Measurements from ENCODE around the gene PPM1A.

The PPM1A gene

GRCh38 chr14:60326274-60326673 is 77.3 kb downstream of the PPM1A start:
- DNase-seq: no peak

DNA sequence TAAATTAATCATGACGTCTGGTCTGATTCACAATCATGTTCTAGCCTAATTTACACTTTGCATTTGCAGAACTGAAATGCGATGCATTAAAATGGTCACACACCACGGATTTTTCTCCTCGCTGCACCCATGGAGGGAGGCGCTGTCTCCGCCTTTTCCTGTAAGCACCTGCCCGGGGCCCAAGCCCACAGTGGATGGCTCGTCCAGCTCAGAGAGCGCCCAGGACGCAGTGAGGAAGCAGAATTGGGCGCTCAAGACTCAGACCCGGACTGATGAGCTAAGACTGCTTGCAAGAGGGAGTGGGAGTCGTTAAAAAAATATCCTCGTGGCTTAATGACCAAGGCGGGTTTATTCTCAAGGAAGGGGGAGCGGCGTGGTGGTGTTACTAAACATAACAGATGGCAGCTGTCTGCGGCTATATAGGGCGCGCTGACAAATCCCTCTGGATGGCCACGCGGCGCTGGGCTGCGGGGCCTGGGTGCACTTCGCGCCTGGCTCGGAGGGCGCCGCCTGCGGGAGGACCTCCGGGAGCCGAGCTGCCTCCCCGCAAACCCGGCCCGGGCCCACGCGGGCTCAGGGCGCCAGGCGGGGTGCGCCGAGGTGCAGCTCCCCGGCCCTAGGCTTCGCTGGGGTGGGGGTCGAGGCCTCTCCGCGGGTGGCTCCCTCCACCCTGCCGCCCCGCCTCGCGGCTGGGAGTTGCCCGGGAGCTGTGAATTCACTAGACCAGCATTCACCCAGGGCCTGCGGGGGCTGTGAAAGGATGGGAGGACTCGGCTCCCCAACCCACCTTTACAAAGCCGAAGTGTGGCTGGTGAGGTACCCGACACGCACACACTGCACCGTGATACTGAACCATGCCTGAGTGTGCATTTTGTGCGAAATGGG is 78.7 kb downstream of the PPM1A start:
- peak; percentile 55 for DNase-seq

GRCh38 chr14:60328583-60328982 is 79.6 kb downstream of the PPM1A start:
- DNase-seq: no peak

DNA sequence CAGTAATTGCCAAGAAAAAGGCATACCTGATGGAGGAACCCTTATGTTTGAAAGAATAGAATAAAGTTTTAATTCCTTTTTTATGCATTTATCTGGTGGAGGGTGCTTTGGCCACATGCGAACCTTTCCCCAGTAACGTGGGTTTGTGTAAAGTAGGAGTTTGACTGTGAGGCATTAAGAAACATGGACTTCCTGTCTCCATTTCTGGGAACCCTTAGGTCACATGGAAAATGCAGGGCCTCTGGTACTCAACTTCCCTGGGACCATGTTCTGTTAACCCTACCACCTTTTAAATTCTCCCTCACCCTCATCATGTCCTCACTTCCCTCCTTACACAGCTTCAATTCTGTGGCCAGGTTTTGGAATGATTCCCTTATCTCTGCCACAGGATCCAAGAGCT is 80.3 kb downstream of the PPM1A start:
- no peak for DNase-seq

DNA sequence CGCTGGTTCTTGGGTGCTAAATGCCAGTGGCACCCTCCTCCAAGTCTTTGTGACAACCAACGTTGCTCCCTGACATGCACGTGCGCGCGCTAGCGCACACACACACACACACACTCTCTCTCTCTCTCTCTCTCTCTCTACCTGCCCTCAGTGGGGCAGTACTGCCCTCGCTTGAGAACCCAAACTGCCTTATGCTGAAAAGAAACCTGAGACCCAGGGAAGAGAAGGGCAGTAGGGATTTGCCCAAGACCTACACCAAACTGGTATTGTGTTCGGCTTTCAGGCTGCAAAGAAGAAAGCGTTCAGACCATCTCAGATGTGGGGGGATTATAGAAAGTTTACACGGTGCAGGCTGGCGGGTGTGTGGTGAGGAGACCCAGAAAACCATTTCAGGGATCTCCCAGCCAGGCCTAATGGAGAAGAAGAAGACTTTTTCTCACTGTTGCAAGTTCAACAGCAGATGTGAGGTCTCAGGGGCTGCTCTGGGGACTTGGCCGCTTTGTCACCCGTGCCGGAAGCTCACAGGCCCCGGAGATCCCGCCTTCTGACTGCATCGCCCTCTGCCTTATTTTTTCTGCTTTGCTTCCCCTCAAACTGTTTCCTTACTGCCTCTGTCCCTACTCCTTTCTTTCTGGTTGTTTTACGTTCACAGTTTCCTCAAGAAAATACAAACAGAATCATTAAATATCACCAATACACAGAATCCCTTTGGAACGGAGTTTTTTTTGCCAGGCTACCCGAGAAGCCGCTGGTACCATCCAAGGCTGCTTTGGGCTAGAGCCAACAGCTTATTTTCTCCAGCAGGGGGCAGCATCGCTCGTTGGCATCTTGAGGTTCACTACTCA is 82.4 kb downstream of the PPM1A start:
- peak; percentile 86 for DNase-seq

DNA sequence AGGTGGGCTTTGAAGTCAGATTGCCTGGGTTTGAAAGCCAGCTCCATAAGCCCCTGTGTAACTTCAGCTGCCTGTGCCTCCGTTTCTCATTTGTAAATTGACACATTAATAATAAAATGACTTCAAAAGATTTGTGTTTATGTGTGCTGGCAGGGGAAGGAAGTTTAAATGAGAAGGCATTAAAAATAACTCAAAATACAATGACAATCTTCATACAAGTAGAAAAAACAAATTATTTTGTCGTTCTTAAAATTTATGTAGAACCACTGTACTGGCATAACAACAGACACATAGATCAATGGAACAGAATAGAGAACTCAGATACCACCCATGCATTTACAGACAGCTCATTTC is 83.0 kb downstream of the PPM1A start:
- peak; percentile 20 for DNase-seq

DNA sequence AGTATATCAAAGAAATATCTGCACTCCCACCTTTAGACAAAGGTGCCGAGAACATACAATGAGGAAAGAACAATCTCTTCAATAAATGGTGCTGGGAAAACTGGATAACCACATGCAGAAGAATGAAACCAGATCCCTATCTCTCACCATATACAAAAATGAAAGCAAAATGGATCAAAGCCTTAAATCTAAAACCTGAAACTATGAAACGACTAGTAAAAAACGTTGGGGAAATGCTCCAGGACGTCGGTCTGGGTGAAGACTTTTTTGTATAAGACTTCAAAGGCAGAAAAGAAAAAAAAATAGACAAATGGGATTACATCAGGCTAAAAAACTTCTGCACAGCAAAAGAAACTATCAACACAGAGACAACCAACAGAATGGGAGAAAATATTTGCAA is 83.8 kb downstream of the PPM1A start:
- peak; percentile 9 for DNase-seq

DNA sequence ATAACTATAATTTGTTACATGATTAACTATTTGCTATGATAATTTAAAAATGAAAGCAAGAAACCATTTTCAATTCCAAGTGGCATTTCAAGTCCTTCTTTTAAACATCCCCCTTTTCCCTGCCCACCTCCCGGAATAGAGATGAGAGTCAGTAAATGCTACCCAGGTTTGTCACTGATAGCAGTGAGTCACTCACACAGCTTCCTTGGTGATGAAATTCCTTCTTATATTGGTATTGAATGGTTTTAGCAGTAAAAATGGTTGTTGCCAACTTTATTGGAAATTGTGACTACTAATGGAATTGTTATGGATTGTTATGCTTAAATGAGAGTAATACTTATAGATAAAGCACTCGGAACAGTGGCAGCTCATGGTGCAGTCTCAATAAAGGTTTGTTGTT is 90.5 kb downstream of the PPM1A start:
- DNase-seq: no peak

DNA sequence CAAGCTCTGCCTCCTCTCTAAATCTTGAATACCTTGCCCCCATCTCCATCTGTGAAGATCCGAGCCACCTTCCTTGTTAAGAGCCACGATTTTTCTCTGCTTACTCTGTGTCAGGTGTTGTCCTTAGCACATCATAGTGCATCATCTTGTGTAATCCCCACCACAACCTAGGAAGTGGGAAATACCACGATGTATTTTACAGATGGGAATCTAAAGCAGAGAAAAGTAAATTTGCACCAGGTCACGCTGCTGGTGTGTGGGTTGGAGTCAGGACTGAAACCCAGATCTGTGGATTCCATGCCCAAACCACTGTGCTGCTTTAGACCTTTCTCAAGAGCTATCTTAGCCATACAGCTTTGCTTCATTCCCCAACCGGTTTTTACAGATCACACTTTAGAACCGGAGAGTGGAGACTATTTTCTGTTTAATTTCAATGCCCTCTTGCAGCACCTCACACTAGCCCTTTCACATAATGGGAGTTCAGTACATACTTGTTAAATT is 94.6 kb downstream of the PPM1A start:
- no peak for DNase-seq

GRCh38 chr14:60344751-60345150 is 95.7 kb downstream of the PPM1A start:
- no peak for DNase-seq

- DNase-seq: no peak
Observed at GRCh38 chr14:60346706-60347105, 97.7 kb downstream of the PPM1A start.

DNA sequence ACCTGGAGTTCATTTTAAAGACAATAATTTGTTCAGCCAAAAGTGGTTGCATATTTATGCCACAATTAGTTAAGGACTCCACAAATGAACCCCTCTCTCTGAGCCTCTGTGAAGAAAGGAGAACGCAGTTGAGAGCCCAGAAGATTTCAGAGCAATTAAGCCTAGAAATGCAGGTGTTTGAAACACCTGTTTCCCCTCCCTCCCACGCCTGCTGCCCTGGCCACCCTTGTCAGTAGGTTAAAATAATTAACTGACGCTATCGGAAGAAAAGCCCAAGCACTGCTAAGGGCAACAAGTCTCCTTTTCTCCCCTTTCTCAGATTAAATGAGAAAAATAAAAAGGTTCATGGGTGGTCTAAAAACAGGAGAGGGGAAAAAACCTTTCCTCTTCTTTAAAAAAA is 99.2 kb downstream of the PPM1A start:
- no peak for DNase-seq

Measured in activated CD4-positive, alpha-beta T cell treated with anti-CD3 and anti-CD28 coated beads, Interleukin-10, Interleukin-2, amounts not matched to agents 100 ng/mL and 50 ng/mL, durations not matched to agents 16 hours and 8 hours (primary cell).